Inflammatory macrophage treated with lipopolysaccharide for 4 hours (primary cell): Measurements from ENCODE around the gene OTUD7B.
A peak's percentile ranks its signal among the peaks of the same experiment; 100 is the strongest.
"Not testable (repeated sequence)": the region's sequence is repeated elsewhere in the genome, so short reads cannot be mapped to it uniquely, and the experiment has no call there.

ENCODE experiments used
- DNase-seq: peaks from one replicate; pipeline ENCODE4 v3.0.0-alpha.2; 2020

The OTUD7B gene

GRCh38 chr1:150002217-150002616 is 8.3 kb downstream of the OTUD7B start:
- no peak for DNase-seq

- no peak for DNase-seq
Observed at GRCh38 chr1:150001415-150001814, 9.1 kb downstream of the OTUD7B start.

GRCh38 chr1:149997585-149998262 is 12.8 kb downstream of the OTUD7B start:
- peak; percentile 96 for DNase-seq

- DNase-seq, result peak; percentile 24
Observed at GRCh38 chr1:149995927-149996326, 14.6 kb downstream of the OTUD7B start.

- no peak for DNase-seq
Observed at GRCh38 chr1:149993764-149994163, 16.8 kb downstream of the OTUD7B start.

- no peak for DNase-seq
Observed at GRCh38 chr1:149993181-149993580, 17.3 kb downstream of the OTUD7B start.

- DNase-seq, result no peak
Observed at GRCh38 chr1:149987297-149987595, 23.3 kb downstream of the OTUD7B start.

- no peak for DNase-seq
Observed at GRCh38 chr1:149986486-149987296, 23.8 kb downstream of the OTUD7B start.

GRCh38 chr1:149979972-149980540 is 30.5 kb downstream of the OTUD7B start:
- DNase-seq, result no peak

GRCh38 chr1:149979245-149979971 is 31.1 kb downstream of the OTUD7B start:
- no peak for DNase-seq

GRCh38 chr1:149978547-149979023 is 31.9 kb downstream of the OTUD7B start:
- DNase-seq, result no peak

- no peak for DNase-seq
Observed at GRCh38 chr1:149977345-149977744, 33.2 kb downstream of the OTUD7B start.

GRCh38 chr1:149972547-149972946 is 38.0 kb downstream of the OTUD7B start:
- DNase-seq, result no peak

- DNase-seq, result peak; percentile 76
Observed at GRCh38 chr1:149967646-149968045, 42.9 kb downstream of the OTUD7B start.

GRCh38 chr1:149967041-149967440 is 43.5 kb downstream of the OTUD7B start:
- no peak for DNase-seq

- no peak for DNase-seq
Observed at GRCh38 chr1:149966405-149966804, 44.1 kb downstream of the OTUD7B start.

GRCh38 chr1:149965440-149965839 is 45.1 kb downstream of the OTUD7B start:
- DNase-seq, result no peak

GRCh38 chr1:149963358-149963757 is 47.2 kb downstream of the OTUD7B start:
- no peak for DNase-seq

- no peak for DNase-seq
Observed at GRCh38 chr1:149962736-149963135, 47.8 kb downstream of the OTUD7B start.

- peak; percentile 87 for DNase-seq
Observed at GRCh38 chr1:149962039-149962647, 48.4 kb downstream of the OTUD7B start.

GRCh38 chr1:149957548-149957947 is 53.0 kb downstream of the OTUD7B start:
- DNase-seq, result not testable (repeated sequence)

- no peak for DNase-seq
Observed at GRCh38 chr1:149949911-149950310, 60.6 kb downstream of the OTUD7B start.

- no peak for DNase-seq
Observed at GRCh38 chr1:149945206-149945605, 65.3 kb downstream of the OTUD7B start.
